Nephron progenitor cell (in vitro differentiated cells): Measurements from ENCODE around the gene KRTAP19-5.
"Not testable (repeated sequence)": the region's sequence is repeated elsewhere in the genome, so short reads cannot be mapped to it uniquely, and the experiment has no call there.

Source experiments
- DNase-seq: peaks from one replicate; pipeline ENCODE4 v3.0.0; 2021
- H3K27ac Mint-ChIP-seq: 2 replicates; pipeline ENCODE4 v1.8.0; 2021; ENCODE audit warnings: mild to moderate bottlenecking, moderate library complexity, mixed read lengths
- H3K27me3 Mint-ChIP-seq: 2 replicates; pipeline ENCODE4 v1.8.0; 2021; ENCODE audit warnings: mild to moderate bottlenecking, low read depth, mixed read lengths; ENCODE audit not compliant: poor library complexity
- H3K36me3 Mint-ChIP-seq: 2 replicates; pipeline ENCODE4 v1.8.0; 2021; ENCODE audit warnings: low read depth, mixed read lengths
- H3K4me1 Mint-ChIP-seq: 2 replicates; pipeline ENCODE4 v1.8.0; 2021; ENCODE audit warnings: mixed read lengths
- H3K4me3 Mint-ChIP-seq: 2 replicates; pipeline ENCODE4 v1.8.0; 2021; ENCODE audit warnings: mild to moderate bottlenecking, moderate library complexity, mixed read lengths
- H3K9me3 Mint-ChIP-seq: 2 replicates; pipeline ENCODE4 v1.8.0; 2021; ENCODE audit warnings: mild to moderate bottlenecking, moderate library complexity, mixed read lengths
- TF ChIP-seq, protein P1 (sequence below): fragments of 200-600 bp; sonication (generic); IDR thresholded peaks from 2 replicates; pipeline ENCODE4 v1.5.0; 2021; ENCODE audit warnings: antibody characterized with exemption

KRTAP19-5 gene

DNA sequence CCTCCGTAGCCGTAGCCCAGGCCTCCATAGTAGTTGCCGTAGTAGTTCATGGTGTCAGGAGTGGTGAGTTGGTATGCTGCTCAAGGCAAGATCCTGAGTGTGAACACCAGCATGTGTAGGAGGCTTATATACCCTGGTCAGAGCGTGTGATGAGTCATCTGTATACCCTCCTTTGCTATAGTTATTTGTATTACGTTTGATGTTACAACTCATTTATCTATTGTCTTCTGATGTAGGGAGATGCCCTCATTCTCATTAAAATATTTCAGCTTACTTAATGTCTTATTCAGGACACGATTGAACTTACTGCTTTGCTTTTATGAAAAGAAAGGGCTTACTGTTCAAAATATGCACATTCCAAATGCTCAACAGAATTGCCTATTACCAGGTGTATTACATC is at the start of gene KRTAP19-5:
Gene KRTAP19-5 (minus strand): TSS at position 101 of the 400 bp plus-strand sequence. CDS start 51 bp downstream, at position 50.
- H3K4me1 Mint-ChIP-seq, result no peaks in the 10 kb centered on the region

DNA sequence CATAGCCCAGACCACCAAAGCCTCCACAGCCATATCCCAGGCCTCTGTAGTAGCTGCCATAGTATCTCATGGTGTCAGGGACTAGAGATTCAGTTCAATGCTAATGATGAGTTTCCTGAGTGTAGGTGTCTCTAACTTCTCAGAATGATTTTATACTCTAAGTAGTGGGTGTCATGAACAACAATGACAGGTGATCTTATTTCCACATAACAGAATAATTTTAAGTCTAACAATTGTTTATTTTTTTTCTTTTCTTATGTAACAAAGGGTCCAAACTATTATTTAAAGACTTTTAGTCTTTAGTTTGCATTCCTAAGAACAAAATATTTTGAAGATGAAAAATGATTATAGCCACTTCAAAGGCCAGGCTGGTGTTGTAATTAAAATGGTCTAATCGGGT is 39.8 kb upstream of the KRTAP19-5 start, which contains the start of gene KRTAP19-6:
Gene KRTAP19-6 (minus strand): TSS at position 101 of the 400 bp plus-strand sequence. CDS start 31 bp downstream, at position 70.
- no peaks in the 10 kb centered on the region for H3K4me1 Mint-ChIP-seq
- no peaks in the 10 kb centered on the region for H3K36me3 Mint-ChIP-seq
- peaks cover 11% of the 10 kb centered on the region for H3K9me3 Mint-ChIP-seq
- no peak for DNase-seq
- no peak within 1 kb of the TSS for H3K27ac Mint-ChIP-seq
- no peak within 1 kb of the TSS for H3K4me3 Mint-ChIP-seq
- TF ChIP-seq, protein P1, sequence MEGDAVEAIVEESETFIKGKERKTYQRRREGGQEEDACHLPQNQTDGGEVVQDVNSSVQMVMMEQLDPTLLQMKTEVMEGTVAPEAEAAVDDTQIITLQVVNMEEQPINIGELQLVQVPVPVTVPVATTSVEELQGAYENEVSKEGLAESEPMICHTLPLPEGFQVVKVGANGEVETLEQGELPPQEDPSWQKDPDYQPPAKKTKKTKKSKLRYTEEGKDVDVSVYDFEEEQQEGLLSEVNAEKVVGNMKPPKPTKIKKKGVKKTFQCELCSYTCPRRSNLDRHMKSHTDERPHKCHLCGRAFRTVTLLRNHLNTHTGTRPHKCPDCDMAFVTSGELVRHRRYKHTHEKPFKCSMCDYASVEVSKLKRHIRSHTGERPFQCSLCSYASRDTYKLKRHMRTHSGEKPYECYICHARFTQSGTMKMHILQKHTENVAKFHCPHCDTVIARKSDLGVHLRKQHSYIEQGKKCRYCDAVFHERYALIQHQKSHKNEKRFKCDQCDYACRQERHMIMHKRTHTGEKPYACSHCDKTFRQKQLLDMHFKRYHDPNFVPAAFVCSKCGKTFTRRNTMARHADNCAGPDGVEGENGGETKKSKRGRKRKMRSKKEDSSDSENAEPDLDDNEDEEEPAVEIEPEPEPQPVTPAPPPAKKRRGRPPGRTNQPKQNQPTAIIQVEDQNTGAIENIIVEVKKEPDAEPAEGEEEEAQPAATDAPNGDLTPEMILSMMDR, result no peak
- H3K27me3 Mint-ChIP-seq, result no peaks in the 10 kb centered on the region

More for the DNA sequence above, at the start of gene KRTAP19-5:
- H3K9me3 Mint-ChIP-seq, result peaks cover 15% of the 10 kb centered on the region
- TF ChIP-seq, protein P1, result no peak
- peaks cover 2% of the 10 kb centered on the region for H3K27me3 Mint-ChIP-seq
- no peak within 1 kb of the TSS for H3K27ac Mint-ChIP-seq
- DNase-seq, result no peak
- H3K4me3 Mint-ChIP-seq, result no peak within 1 kb of the TSS
- H3K36me3 Mint-ChIP-seq, result no peaks in the 10 kb centered on the region

DNA sequence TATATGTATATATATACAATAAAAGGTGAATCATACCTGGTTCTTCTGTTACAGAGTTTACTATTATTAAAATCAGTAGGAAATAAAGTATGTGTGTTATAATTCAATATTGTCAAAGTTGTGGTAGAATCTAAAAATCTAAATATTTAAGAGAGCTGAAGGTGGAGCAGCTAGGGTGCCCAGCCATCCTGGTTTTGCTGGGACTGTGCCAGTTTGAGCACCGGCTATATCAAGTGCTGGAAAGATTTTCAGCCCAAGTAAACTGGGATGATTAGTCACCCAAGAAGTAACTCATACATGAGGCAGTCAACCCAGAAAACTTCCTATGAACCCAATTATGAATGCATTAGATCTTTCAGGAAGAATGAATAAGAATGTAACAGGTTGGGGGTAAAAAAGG is 16.9 kb upstream of the KRTAP19-5 start:
- Mint-ChIP-seq H3K4me3 (no peak overlapping the region), H3K9me3 (peaks cover 14% of the 10 kb centered on the region), H3K27ac (no peak overlapping the region), H3K27me3 (peaks cover 5% of the 10 kb centered on the region), H3K4me1 (no peaks in the 10 kb centered on the region), H3K36me3 (no peaks in the 10 kb centered on the region)
- DNase-seq, result no peak
- TF ChIP-seq, protein P1, result no peak

DNA sequence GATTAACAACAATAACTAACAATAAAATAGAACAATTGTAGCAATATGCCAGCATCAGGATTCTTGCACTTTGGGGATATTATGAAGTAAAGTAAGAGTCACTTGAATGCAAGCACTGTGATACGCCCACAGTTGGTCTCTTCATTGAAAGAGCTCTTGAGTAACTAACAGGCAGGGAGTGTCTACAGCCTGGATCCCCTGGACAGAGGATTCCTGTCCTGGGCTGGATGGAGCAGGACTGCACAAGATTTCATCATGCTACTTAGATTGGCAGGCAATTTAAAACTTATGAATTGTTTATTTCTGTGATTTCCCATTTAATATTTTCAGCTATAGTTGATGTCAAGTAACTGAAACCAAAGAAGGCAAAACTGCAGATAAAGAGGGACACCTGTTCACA is 13.7 kb upstream of the KRTAP19-5 start:
- Mint-ChIP-seq H3K27me3 (peaks cover 5% of the 10 kb centered on the region), H3K27ac (no peak overlapping the region), H3K9me3 (peaks cover 11% of the 10 kb centered on the region), H3K4me3 (no peak overlapping the region), H3K4me1 (no peaks in the 10 kb centered on the region), H3K36me3 (no peaks in the 10 kb centered on the region)
- TF ChIP-seq, protein P1, result no peak
- DNase-seq, result no peak

DNA sequence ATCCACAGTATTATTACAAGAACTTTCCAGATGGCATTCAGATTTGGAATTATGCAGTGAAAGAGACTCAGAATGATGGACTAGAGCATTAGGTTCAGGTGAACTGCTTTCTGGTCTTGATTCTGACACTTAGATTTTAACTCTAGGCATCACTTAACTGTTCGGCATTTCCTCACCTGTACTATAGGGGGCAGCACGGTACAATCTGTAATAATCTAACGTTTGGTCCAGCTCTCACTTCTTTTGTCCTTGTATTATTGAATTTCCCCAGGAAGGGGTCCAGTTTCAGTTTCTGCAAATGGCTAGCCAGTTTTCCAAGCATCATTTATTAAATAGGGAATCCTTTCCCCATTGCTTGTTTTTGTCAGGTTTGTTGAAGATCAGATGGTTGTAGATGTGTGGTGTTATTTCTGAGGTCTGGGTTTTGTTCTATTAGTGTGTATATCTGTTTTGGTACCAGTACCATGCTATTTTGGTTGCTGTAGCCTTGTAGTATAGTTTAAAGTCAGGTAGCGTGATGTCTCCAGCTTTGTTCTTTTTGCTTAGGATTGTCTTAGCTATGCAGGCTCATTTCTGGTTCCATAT is 3.8 kb upstream of the KRTAP19-5 start:
- H3K36me3 Mint-ChIP-seq, H3K27me3 Mint-ChIP-seq, H3K4me3 Mint-ChIP-seq, H3K27ac Mint-ChIP-seq, DNase-seq, H3K4me1 Mint-ChIP-seq: not testable (repeated sequence)
- peaks cover 30% of the 10 kb centered on the region for H3K9me3 Mint-ChIP-seq

DNA sequence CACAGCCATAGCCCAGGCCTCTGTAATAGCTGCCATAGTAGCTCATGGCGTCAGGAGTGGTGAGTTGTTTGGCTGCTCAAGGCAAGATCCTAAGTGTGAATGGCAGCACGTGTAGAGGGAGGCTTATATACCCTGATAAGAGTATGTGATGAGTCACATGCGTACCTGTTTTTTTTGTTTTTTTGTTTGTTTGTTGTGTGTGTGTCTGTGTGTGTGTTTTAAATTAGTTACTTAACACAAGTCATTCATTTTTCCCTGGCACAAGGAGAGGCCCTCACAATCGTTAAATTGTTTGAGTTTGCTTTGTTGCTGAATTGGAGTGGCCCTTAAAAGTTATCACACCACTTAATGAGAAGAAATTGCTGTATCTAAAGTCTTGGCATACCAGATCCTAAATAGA is 4.9 kb downstream of the KRTAP19-5 start, which contains the start of gene KRTAP19-4:
Gene KRTAP19-4 (minus strand): TSS at position 101 of the 400 bp plus-strand sequence. CDS start 55 bp downstream, at position 46.
- DNase-seq, result no peak
- H3K36me3 Mint-ChIP-seq, result no peaks in the 10 kb centered on the region
- H3K4me1 Mint-ChIP-seq, result no peaks in the 10 kb centered on the region
- TF ChIP-seq, protein P1, result no peak
- no peaks in the 10 kb centered on the region for H3K27me3 Mint-ChIP-seq
- no peak within 1 kb of the TSS for H3K27ac Mint-ChIP-seq
- peaks cover 5% of the 10 kb centered on the region for H3K9me3 Mint-ChIP-seq
- no peak within 1 kb of the TSS for H3K4me3 Mint-ChIP-seq
